GM12801 (cell line): ENCODE data around the gene NEO1.

ENCODE experiments used
- CTCF ChIP-seq: IDR thresholded peaks from one replicate; pipeline ENCODE4 v1.5.1; 2011; ENCODE audit warnings: control low read depth; ENCODE audit not compliant: insufficient read length; ENCODE audit errors: extremely low read depth

The NEO1 gene

GRCh38 chr15:73022161-73022560, 30.1 kb upstream of the NEO1 start:
- TF ChIP-seq CTCF: no peak

GRCh38 chr15:73023071-73023470, 29.2 kb upstream of the NEO1 start:
- TF ChIP-seq CTCF: no peak

- no peak for TF ChIP-seq CTCF
These were observed 28.1 kb upstream of the NEO1 start for GRCh38 chr15:73024168-73024567.

GRCh38 chr15:73026511-73027054, 25.7 kb upstream of the NEO1 start:
- TF ChIP-seq CTCF: no peak

- TF ChIP-seq CTCF: no peak
These were observed 24.2 kb upstream of the NEO1 start for GRCh38 chr15:73028031-73028430.

- no peak for TF ChIP-seq CTCF
These were observed 23.3 kb upstream of the NEO1 start for GRCh38 chr15:73028831-73029451.

- no peak for TF ChIP-seq CTCF
These were observed 22.1 kb upstream of the NEO1 start for GRCh38 chr15:73030122-73030679.

GRCh38 chr15:73031648-73032047, 20.6 kb upstream of the NEO1 start:
- TF ChIP-seq CTCF: no peak
